HL-60/S4 treated with phorbol 12-myristate 13-acetate at 8.2 ng/mL for 4 days and 3 days (cell line): ENCODE data around the gene TEKT5.
"Not testable (repeated sequence)": the region's sequence is repeated elsewhere in the genome, so short reads cannot be mapped to it uniquely, and the experiment has no call there.

Experiments
- in situ Hi-C: fragments of 300-500 bp; cut with MboI; formaldehyde crosslinking; loops from 2 replicates; pipeline ENCODE4 v1.15.0; 2022; ENCODE audit warnings: low sequenced_read_pairs

TEKT5 gene

DNA sequence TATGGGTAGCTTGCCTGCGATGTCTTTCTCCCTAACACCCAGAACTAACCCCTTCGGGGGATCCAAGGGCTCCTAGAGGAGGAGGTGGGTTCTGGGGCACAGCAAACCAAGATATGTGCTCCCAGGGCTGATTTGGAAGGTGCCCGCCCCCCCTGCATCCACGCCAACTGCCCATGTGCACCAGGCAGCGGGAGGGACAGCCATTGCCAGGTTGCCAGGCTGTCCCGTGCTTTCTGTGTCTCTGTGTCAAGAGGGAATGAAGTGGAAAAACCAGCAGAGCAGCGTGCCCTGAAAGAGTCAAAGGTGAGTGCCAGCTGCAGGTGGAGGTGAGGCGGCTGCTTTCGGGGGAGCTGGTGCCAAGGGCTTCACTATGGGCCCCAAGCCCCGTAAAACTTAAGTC lies 6.4 kb downstream of the TEKT5 start:
- in situ Hi-C loops, result no loop called here

DNA sequence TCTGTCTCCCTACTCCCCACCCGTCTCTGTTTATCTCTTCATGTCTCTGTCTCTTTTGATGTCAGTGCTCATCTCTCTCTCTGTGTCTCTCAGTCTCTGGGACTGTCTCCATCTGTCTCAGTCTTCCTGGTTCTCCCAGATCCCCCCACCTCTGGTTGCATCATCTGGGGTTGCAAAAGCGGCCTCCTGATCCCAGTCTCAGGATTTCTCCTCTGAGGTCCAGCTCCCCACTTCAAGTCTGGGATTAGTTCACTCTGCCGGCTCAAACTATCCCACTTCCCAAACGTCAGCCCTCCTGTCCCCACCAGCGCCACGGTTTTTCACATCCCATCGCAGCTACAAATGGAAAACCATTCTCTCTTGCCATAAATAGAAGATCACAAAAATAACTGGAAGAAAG lies 9.0 kb downstream of the TEKT5 start:
- in situ Hi-C loops, result no loop called here

DNA sequence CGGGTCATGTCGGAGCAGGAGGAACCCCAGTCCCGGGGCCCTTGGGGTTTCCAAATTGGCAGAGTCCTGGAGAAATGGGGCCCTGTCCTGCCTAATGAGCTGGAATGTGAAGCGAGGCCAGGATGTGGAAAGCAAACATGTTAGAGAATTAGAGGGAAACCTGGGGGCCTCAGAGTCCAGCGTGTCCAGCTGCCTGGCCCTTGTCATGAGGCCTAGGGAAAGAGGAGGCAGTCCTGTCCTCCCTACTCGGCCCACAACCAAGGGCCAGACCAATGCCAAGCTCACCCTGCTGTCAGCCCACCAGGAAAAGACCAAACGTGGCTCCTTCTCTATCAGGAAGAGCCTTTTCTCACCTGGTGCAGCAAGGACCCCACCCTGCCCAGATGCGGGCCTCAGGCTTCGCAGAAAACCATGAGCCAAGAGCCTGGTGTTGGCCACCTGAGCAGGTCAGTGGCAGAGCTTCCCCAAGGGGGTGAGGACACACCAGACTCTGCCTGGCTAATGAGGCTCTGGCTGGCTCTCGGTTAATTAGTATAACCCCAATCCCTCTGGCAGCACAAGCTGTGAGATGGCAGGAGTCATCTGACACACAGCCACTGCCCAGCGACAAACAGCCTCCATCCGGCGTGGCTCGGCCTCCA lies 10.1 kb downstream of the TEKT5 start:
- in situ Hi-C loops, result no loop called here

DNA sequence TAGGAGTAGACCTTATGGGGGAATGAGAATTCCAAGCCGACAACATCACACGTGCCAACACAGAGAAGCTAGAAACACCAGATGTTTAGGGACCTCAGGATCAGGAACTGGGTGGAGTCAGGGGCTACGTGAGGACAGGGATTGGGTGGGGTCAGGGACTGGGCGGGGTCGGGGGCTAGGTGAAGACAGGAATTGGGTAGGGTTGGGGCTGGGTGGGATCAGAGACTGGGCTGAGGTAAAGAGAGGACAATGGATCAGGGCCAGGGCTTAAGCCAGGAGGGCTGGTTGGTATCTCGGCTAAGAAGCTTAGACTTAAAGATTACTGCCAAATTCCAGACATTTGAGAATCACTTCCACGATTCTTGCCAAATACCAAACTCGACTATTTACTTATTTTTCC lies 11.6 kb downstream of the TEKT5 start:
- in situ Hi-C loops, result no loop called here

DNA sequence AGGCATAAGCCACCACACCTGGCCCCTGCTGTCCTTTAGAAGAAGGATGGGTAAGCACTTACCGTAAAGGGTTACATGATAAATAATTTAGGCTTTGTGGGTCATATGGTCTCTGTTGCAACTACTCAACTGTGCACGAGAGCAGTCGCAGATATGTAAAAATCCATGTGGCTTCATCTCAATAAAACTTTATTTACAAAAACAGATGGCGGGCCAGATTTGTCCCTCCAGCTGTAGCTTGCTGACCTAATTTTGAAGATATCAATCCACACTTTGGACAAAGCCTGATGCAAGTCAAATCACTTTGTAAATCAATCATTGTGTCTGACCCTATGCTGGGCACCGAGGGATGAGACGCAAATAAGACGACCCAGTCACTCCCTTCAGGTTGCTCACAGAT lies 12.1 kb downstream of the TEKT5 start:
- in situ Hi-C loops, result no loop called here

DNA sequence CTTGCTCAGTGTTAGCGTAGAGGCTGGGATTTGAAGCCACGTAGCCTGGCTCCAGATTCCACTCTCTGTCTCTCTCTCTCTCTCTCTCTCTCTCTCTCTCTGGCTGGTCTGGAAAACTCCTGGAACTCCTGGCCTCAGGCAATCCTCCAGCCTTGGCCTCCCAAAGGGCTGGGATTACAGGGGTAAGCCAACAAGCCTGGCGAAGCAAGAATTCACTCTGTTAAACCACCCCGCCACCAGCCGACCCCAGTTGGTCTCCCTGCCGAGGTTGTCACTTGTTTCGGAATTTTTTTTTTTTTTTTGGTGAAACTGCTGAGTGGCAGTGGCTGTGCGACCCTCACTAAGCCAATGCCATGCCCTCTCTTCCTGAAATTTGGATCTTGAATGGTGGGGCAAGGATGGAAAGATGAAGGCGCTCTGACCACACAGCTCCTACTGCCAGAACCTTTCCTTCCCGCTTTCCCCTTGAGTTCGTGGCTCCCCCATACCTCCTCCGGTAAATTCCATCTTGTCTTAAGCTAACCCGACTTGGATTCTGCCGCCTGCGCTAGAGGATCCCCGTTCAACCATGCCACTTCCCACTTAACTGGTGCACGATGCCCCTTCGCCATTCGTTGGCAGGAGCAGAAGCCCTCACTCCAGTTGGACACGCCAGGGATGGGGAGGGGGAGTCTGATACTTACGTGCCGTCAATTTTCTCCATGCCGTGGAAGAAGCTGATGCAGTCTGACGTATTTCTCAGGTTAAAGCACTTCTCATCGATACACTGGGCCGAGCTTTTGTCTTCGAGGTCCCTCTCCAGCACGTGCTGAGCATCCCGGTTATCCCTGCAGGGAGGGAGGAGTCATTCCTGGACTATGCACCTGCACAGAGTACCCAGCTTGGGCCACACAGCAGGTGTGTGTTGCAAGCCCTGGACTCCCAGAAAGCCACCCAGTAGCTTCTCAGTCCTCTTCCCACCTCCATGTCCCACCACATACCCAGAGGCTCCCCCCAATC lies 13.1 kb downstream of the TEKT5 start:
- in situ Hi-C loops, result no loop called here

DNA sequence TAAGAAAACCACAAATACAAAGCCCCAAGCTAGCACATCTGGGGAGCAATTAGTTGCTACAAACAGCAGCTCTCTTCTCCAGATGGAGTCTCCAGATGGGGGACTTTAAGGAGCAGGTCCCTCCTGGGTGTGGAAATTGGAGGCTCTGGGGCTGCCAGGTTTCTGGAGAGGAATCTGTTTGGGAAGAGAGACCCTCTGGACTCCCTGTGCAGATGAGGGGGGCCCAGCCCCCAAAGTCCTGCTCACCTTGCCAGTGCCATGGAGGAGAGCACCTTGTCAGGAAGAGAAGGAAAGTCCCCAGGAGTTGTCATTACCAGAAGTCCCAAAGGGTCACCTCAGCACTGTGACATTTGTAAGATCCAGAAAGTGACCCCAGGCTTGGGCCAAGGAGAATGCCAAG lies 14.8 kb downstream of the TEKT5 start:
- in situ Hi-C loops, result no loop called here

DNA sequence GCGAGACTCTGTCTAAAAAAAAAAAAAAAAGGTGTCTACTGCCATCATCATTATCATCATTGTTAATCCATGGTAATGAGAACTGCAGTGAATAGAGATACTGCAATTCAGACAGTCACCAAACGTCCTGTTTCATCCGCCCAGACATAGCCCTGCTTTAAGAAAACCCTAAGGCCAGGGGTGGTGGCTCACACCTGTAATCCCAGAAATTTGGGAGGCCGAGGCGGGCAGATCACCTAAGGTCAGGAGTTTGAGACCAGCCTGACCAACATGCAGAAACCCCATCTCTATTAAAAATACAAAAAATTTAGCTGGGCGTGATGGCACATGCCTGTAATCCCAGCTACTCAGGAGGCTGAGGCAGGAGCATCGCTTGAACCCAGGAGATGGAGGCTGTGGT lies 15.3 kb downstream of the TEKT5 start:
- in situ Hi-C loops, result not testable (repeated sequence)

DNA sequence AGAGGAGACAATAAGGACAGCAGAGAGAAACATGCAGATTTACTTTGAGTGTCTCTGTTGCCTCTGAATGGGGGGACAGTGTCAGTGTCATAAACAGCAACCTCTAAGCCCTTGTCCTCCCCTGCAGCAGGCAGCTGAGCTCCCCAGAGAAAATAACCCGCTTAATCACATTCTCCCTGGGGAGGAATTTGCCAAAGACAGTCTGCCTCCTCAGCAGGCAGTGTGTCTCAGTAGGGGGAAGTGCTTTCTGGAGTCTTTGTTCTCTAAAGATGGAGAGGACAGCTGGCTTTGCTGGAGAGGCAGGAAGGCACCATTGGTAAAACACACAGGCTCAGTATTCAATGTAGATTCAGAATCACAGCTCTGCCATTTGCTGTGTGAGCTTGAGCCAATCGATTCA lies 16.1 kb downstream of the TEKT5 start:
- in situ Hi-C loops, result no loop called here

DNA sequence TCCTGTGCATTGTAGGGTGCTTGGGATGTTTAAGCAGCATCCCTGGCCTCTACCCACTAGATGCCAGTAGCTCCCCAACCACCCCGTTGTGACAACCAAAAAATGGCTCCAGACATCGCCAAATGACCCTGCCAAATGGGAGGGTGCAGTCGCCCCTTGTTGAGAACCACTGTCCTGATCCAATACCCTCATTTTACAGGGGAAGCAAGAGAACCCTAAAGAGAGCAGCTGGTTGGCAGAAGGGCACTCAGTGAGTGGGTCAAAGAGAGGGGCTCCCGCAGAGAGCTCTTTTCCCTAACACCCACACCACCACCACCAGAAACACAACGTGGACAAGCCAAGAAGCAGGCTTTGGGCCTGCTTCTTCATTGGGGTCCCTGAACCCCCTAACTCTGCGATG lies 18.4 kb downstream of the TEKT5 start:
- in situ Hi-C loops, result no loop called here

DNA sequence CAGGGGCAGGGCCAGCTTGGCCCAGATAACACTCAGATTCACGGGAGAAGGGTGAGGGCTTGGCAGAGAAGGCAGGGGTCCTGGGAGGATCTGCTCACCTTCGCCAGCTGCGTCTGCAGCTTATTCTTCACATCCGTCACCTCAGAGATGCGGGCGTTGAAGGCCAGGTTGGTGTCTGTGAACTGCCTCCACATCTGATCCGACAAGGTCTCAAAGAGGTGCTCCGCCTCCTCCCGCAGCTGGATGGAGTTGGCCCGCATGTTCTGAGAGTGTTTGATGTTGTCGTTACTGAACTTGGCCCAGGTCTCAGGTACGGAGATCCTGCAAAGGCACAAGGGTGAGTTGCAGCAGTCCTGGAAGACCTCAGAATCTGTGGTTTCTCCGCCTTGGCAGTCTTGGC lies 18.9 kb downstream of the TEKT5 start:
- in situ Hi-C loops, result no loop called here

DNA sequence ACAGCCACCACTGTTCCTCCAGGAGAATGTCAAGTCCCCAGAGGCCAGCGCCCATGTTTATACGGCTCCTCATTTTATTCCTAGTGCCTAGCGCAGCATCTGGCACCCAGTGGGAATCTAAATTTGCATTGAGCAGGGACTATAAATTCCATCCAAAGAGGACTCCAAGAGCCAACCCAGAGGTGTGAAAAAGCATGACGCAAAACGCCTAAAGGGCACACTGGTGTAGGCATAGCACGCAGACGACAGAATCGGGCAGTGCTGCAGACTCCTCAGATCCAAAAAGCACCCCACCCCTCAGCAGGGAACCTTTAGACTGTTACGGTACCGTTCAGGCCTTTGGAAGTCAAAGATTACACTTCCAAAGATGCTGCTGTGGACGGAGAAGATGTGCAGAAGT lies 19.5 kb downstream of the TEKT5 start:
- in situ Hi-C loops, result no loop called here

DNA sequence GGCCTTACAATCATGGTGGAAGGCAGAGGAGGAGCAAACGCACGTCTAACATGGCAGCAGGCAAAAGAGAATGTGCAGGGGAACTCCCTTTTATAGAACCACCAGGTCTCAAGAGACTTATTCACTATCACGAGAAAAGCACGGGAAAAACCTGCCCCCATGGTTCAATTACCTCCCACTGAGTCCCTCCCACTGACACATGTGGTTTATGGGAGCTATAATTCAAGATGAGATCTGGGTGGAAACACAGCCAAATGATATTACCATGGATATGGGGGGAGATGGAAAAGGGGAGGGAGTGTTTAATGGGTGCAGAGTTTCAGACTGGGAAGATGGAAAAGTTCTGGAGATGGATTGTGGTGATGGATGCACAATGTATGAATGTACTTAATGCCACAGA lies 23.0 kb downstream of the TEKT5 start:
- in situ Hi-C loops, result no loop called here

DNA sequence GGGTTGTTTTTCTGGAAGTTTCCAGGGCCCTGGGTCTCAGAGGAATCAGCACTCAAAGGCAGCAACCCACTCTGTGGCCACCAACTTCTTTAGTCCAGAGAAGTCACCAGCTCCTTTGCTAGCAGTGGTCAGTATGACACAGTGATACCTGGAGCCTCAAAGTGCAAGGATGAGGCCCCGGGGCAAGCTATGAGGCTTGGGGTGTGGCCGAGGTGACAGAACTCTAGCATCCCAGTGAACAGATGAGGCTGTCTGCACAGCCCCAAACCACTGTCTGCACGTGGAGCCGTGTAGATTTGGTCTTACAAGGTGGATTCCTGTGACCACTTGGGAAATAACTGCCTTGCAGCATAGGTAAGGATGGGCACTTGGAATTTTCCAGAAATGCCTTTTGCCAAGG lies 24.9 kb downstream of the TEKT5 start:
- in situ Hi-C loops, result no loop called here

DNA sequence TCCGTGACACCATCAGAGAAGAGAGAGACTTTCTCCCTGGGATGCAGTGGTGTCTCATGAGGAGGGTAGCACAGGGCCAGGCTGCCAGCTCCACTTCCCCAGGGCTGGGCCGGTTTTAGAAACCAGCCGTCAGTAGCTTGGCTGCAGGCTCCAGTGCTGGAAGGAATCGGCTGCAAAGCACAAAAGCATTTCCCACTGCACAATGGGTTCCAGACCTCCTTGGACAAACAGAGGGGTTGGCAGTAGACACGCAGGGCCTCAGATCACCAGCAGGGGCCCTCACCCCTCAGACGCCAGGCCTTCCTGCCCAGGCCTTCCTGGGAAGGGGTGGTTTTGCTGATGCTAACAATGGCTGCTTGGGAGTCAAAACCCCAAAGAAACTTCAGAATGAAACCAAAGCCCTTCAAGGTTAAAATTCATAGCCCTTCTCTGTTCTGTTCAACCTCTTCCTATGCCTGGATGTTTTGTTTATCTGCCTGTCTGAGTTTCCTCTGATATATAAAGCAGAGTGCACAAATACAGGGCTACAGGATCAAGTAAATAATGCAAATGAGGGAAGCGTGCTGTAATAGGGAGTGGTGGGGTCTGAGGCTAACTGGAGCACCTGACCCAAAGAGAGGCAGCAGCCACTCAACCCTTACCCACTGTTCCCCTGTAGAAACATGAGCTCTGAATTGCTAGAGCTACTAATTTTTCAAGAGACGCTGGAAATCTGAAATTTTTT lies 26.2 kb downstream of the TEKT5 start:
- in situ Hi-C loops, result no loop called here

DNA sequence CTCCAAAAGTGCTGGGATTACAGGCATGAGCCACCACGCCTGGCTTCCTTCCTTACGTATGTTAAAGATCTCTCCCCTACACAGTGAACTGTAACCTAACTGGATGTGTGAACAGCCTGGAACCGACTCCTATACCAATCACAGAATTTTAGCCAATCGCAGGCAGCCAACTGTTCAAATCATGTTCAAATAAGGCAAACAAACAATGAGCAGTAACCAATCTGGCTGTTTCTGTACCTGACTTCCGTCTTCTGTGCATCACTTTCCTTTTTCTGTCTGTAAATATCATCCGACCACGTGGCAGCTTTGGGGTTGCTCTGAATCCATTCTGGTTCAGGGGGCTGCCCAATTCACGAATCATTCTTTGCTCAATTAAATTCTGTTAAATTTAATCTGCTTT lies 27.5 kb downstream of the TEKT5 start:
- in situ Hi-C loops, result no loop called here

DNA sequence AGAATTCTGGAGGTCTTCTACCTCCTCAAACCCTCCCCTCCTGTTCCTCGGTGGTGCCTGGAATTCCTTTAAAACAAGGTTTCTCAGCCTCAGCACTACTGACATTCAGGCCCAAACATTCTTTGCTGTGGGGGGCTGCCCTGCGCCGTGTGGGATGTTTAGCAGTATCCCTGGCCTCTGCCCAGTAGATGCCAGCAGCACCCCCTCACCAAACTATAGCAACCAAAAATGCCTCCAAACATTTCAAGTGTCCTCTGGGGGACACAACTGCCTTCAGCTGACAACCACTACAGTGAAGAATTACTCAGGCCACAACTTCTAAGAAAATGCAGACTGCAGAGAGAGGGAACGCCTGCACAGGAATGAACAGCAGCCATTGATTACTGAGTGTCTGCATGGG lies 28.4 kb downstream of the TEKT5 start:
- in situ Hi-C loops, result no loop called here

DNA sequence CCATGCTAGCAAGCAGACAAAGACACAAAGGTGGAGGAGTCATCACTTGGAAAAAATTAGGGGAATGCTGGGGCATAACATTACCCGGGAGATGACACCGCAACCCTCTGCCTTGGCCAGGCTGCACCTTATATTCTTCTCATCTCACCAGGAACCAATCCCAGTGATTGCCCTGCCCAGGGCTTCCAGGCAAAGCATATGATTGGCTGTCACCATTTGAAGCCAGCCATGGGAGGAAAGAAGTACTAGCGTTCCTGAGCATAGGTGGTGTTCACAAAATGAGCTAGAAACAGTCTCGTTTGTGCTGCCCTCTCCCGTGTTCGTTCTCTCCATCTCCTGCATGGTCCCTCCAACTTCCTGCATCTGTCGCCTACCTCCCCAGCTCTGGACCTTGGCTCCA lies 29.6 kb downstream of the TEKT5 start:
- in situ Hi-C loops, result no loop called here

DNA sequence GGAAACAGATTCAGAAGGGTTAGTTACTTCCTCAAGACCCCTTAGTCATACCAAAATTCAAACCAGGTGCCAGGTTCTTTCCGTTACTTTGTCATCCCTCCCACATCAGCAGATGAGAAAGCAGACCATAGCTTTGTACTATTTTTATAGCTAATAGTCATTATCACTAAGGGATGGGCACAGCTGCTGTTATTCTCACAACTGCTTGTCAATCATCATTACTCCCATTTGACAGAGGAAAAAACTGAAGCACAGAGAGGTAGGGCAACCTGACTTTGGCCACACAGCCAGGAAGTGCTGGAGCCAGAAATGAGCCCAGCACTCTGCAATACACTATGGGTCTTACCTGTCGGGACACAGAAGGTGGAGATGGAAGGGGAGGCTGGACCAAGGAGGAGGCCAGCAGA lies 30.0 kb downstream of the TEKT5 start:
- in situ Hi-C loops, result no loop called here

DNA sequence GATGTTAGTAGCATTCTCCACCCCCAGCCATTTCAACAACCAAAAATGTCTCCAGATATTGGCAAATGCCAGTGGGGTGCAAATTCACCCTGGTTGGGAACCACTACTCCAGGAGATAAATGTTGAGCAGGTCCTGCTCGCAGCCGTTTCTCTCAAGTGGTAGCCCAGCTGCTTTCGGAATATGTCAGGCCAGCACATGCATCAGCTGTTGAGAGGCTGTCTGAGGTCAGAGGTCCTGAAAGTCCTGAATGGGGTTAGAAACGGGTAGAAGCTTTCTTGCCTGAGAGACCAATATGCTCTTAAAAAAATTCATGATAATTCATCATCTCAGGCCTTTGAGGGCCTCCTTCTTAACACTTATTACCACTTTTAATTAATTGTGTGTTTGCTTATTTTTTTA lies 31.0 kb downstream of the TEKT5 start:
- in situ Hi-C loops, result no loop called here

DNA sequence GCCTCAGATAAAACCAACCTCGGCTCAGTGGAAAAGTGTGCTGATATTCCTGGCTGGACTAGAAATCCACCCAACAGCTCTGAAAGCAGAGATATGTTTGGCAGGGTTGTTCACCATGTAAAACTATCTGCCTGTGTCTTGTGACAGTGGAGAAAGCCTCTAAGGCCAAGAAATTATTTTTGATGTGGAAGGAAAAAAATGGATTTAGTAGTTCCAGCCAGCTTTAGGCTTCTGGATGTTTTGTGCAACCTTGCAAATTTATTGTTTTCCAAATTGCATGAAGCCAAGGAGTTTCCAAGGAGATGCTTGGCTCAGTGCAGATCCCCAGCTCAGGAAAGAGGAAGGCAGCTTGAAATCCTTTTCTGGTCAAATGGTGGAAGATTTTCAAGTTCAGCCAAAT lies 31.6 kb downstream of the TEKT5 start:
- in situ Hi-C loops, result no loop called here

DNA sequence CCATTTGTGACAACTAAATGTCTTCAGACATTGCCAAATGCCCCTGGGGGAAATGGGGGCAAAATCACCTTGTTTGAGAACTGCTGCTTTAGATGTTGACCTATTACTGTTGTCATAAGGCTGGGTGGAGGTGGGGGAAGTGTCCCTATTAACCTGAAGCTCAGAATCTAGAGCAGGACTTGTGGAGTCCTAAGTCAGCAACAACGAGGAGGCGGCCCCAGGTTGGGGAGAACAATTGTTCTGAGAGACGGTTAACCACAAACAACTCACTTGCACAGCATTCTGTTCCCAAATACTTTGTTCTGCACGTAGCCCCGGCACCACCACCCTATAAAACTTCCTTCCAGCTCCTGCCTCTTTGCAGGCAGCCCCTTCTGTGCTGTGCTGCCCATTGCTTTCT lies 32.5 kb downstream of the TEKT5 start:
- in situ Hi-C loops, result no loop called here
